ENCODE measurements around the gene NNMT.

GRCh38 chr11:114247070-114247789 lies 49.0 kb upstream of the NNMT start:
- TF ChIP-seq CTCF (IDR thresholded peaks at IDR 0.05 in 4 of 5, conservative IDR thresholded peaks at IDR 0.05 in 1 of 5): no peak
- no peak for TF ChIP-seq POLR2A (IDR thresholded peaks at IDR 0.05)

Data from gastrocnemius medialis (tissue), 4 donors.